Measurements from ENCODE around the gene CACNA1S.

The CACNA1S gene

GRCh38 chr1:201090541-201090940 lies 21.7 kb downstream of the CACNA1S start:
- TF ChIP-seq, protein P1, sequence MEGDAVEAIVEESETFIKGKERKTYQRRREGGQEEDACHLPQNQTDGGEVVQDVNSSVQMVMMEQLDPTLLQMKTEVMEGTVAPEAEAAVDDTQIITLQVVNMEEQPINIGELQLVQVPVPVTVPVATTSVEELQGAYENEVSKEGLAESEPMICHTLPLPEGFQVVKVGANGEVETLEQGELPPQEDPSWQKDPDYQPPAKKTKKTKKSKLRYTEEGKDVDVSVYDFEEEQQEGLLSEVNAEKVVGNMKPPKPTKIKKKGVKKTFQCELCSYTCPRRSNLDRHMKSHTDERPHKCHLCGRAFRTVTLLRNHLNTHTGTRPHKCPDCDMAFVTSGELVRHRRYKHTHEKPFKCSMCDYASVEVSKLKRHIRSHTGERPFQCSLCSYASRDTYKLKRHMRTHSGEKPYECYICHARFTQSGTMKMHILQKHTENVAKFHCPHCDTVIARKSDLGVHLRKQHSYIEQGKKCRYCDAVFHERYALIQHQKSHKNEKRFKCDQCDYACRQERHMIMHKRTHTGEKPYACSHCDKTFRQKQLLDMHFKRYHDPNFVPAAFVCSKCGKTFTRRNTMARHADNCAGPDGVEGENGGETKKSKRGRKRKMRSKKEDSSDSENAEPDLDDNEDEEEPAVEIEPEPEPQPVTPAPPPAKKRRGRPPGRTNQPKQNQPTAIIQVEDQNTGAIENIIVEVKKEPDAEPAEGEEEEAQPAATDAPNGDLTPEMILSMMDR (IDR thresholded peaks at IDR 0.05; ENCODE audit: borderline replicate concordance, control extremely low read depth, extremely low read depth, insufficient read depth, missing control alignments), result no peak
- in situ Hi-C loops (cut with MboI; ENCODE audit: low sequenced_read_pairs, unreplicated experiment), result no loop called here
- DNase-seq (ENCODE audit: low spot score), result no peak

- in situ Hi-C loops (cut with MboI; ENCODE audit: low sequenced_read_pairs, unreplicated experiment), result no loop called here
Measured at GRCh38 chr1:201089596-201089995, 22.6 kb downstream of the CACNA1S start.

GRCh38 chr1:201088901-201089525 lies 23.2 kb downstream of the CACNA1S start:
- no peak for DNase-seq (ENCODE audit: low spot score)
- in situ Hi-C loops (cut with MboI; ENCODE audit: low sequenced_read_pairs, unreplicated experiment), result no loop called here
- TF ChIP-seq, protein P1 (IDR thresholded peaks at IDR 0.05; ENCODE audit: borderline replicate concordance, control extremely low read depth, extremely low read depth, insufficient read depth, missing control alignments), result no peak

More at GRCh38 chr1:201089596-201089995, 22.6 kb downstream of the CACNA1S start:
- no peak for DNase-seq (ENCODE audit: low spot score)
- TF ChIP-seq, protein P1 (IDR thresholded peaks at IDR 0.05; ENCODE audit: borderline replicate concordance, control extremely low read depth, extremely low read depth, insufficient read depth, missing control alignments), result no peak

- no peak for DNase-seq (ENCODE audit: low spot score)
- TF ChIP-seq, protein P1 (IDR thresholded peaks at IDR 0.05; ENCODE audit: borderline replicate concordance, control extremely low read depth, extremely low read depth, insufficient read depth, missing control alignments), result no peak
- in situ Hi-C loops (cut with MboI; ENCODE audit: low sequenced_read_pairs, unreplicated experiment), result no loop called here
Measured at GRCh38 chr1:201088395-201088794, 23.8 kb downstream of the CACNA1S start.

DNA sequence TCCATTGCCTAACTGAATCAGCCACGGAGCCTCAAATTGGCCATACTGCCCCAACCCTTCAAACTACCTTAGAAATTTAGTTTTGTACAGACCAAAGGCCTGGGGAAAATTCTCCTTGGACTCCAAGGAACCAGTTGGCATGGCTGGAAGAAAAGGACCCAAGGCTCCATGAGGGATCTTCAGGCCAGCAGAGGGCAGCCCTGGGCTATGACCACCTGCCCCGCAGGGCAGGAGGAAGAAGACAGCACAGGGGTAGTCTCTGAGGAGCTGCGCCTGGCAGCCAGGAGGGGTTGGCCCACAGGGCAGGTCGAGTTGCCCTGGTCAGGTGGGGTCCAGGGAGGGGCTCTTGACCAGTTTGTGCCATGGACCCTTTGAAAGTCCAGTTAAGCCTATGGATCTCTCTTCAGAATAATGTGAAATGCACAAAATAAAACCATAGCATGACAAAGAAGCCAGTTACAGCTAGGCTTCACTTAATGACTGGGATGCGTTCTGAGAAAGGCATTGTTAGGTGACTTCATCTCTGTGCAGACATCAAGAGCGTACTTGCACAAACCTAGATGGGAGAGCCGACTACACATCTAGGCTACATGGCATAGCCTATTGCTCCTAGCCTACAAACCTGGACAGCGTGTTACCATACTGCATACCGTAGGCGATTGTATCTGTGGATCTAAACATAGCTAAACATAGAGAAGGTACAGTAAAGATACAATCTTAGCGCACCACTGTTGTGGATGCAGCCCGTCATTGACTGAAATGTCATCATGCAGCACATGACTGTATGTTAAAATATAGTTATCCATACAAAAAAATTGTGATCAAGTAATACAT lies 26.1 kb downstream of the CACNA1S start:
- TF ChIP-seq, protein P1 (IDR thresholded peaks at IDR 0.05; ENCODE audit: borderline replicate concordance, control extremely low read depth, extremely low read depth, insufficient read depth, missing control alignments), result peak; percentile 52
- in situ Hi-C loops (cut with MboI; ENCODE audit: low sequenced_read_pairs, unreplicated experiment), result no loop called here
- peak; percentile 79 for DNase-seq (ENCODE audit: low spot score)

- DNase-seq (ENCODE audit: low spot score), result no peak
- in situ Hi-C loops (cut with MboI; ENCODE audit: low sequenced_read_pairs, unreplicated experiment), result no loop called here
- TF ChIP-seq, protein P1 (IDR thresholded peaks at IDR 0.05; ENCODE audit: borderline replicate concordance, control extremely low read depth, extremely low read depth, insufficient read depth, missing control alignments), result no peak
Measured at GRCh38 chr1:201084295-201084694, 27.9 kb downstream of the CACNA1S start.

Measured in GM13976 (cell line).